CD4-positive, alpha-beta T cell treated with Interleukin-10 for 1 hour (primary cell): ENCODE measurements around the gene KMT5B.

Experiments used
- DNase-seq: peaks from one replicate; pipeline ENCODE4 v3.0.0-alpha.2; 2020

KMT5B gene

DNA sequence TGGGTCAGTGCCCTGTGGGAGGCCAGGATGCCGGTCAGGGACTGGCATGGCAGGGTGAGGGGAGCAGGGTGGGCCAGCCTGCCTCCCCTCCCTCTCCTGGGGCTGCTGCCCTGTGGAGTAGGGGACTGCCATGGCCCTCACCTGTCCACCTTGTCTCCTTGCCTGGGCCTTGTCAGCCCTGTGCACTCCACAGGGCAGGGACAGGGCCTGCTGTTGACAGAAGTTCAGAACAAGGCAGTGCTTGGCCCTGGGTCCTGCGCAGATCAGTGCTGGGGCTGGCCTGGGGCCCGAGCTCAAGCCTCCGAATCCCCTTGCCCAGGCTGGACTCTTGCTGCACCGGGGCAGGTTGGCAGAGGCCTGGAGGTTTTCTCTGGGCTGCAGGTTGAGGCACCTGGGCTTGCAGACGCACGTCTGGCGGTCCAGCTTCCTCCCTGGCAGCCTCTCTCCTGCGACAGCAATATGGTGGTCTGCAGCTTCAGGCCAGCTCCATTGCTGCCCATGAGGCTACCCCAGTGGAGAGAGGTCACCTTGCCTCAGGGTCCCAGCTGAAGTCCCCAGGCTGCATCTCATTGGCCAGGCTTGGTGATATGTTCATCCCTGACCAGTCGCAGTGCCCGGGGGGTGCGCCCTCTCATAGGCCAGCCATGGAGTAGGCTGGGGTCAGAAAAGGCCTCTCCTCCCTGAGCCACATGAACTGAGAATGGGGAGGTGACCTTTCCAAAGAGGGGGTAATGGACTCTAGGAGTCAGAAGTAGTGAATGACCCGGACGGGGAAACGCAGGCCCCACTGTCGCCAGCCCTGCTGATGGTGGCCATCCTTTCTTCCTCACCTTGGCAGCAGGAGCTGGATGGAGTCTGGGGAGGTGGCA, 70.4 kb downstream of the KMT5B start:
- no peak for DNase-seq

DNA sequence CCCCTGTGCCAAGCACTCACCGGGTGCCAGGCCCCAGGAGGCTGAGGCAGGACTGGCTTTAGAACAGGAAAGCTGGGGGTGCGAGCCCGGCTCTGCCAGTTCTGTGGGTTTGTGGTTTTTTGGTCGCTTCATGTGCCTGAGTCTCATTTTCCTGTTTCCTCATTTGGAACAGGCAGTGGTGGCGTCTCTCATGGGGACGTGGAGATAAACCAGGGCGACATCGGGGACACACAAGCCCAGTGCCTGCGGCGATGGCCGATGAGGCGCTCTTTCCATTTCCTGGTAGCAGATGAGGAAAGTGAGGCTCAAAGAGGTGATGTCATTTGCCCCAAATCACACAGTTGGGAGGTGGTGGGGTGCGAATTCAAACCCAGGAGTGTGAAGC, 71.1 kb downstream of the KMT5B start:
- peak; percentile 18 for DNase-seq

DNA sequence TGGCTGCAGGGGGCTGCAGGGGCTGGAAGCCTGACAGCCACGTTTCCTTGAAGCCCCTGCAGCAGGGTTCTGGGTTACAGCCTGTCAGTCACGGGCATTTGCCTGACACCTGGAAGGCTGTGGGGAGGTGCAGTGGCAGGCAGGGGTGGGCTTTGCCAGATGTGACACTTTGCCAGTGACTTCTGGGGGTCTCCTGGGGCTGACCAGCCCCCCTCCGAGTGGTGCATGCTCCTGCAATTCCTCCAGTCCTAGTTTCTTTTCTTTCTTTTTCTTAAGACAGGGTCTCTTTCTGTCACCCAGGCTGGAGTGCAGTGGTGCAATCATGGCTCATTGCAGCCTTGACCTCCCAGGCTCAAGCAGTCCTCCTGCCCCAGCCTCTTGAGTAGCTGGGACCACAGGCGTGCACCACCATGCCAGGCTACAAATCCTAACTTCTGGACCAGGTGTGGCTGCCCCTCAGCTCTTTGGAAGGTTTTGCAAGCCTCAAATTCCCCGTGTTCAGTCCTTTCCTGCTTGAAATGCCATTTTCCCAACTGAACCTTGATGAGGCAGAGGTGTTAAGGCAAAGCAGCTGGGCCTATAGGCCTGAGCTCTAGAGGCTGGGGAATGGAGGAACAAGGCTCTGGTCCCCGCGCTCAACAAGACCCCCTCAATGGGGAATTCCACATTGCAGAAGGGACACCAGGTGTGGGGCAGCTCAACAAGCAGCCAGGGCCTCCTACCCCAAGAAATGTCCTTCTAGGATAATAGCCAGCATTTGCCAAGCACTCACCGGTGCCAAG, 71.7 kb downstream of the KMT5B start:
- no peak for DNase-seq

DNA sequence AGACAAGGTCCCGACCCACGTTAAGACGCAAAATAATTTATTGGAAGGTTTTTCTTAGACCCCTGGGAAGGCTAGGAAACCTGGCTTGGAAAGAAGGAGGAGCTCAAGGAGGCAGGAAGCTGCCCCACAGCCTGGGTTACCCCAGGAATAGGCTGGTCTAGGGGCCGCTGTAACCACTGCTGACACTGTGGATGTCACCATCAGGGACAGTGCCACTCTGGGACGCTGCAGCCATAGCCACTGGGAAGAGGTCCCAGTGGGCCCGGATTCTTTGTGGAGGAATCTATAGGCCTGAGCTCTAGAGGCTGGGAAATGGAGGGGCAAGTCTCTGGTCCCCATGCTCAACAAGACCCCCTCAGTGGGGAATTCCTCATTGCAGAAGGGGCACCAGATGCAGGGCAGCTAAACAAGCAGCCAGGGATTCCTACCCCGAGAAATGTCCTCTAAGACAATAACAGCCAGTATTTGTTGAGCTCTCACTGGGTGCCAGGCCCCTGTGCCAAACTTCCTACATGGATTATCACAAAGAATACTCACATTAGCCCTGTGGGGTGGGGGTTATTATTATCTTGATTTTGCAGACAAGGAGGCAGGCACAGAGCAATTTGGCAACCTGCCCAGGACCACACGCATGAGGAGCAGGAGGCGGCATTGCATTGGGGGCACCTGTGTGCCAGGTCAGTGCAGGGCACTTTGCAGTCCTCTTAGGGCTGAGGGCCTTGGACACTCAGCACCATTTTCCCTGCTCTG, 72.4 kb downstream of the KMT5B start:
- no peak for DNase-seq

DNA sequence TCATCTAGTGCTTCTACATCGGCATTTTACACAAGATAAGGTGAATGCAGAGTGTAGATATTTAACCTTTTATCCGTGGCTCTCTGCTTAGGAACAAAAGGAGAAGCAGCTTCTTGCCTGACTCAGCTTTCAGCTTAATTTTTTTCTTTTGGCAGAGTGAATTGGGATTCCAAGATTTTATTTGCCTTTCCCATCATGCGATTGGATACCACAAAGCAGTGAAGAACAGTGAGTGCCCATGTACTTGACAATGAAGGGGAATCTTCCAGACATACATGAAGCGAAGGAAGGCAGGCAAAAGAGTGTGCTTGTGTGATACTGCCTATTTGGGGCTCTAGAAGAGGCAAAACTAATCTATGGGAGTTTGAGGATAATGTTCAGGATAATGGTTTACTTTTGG, 74.9 kb downstream of the KMT5B start:
- DNase-seq = no peak

DNA sequence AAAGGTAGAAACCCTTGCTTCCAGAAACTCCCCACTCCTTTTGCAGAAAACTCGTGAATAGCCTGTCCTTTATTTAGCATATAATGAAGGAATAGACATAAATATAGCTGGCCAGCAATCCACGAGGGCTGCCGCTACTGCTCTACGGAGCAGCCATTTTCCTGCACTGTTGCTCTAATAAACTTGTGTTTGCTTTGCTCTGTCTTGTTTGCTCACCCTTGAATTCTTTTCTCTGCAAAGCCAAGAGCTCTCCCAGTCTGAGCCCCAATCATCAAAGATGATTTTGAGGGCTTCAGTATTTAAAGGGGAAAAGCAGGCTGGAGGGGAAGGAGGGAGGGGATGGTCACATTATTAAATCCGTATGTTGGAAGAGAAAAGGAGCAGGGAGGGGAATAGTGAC, 75.3 kb downstream of the KMT5B start:
- no peak for DNase-seq

DNA sequence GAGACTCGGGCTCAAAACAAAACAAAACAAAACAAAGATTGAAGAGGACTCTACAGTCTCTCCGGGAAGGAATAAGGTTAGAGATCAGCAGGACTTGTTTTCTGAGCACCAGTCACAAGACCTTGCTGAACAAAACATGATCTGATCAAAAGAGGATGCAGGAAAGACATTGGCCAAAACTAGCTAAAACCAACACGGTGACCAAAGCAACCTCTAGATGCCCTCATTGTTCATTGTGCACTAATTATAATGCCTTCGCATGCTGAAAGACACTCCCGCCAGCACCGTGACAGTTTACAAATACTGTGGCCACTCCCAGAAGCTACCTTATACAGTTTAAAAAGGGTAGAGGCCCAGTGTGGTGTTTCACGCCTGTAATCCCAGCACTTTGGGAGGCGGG, 76.2 kb downstream of the KMT5B start:
- no peak for DNase-seq

DNA sequence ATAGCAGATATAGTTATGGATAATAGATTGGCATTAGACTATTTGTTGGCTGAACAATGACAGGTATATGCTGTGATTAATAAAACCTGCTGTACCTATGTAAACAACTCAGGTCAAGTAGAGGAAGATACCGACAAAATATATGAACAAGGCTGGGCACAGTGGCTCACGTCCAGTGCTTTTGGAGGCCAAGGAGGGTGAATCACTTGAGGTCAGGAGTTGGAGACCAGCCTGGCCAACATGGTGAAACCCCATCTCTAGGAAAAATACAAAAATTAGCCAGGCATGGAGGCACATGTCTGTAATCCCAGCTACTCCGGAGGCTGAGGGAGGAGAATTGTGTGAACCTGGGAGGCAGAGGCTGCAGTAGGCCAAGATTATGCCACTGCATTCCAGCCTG, 77.9 kb downstream of the KMT5B start:
- no peak for DNase-seq

DNA sequence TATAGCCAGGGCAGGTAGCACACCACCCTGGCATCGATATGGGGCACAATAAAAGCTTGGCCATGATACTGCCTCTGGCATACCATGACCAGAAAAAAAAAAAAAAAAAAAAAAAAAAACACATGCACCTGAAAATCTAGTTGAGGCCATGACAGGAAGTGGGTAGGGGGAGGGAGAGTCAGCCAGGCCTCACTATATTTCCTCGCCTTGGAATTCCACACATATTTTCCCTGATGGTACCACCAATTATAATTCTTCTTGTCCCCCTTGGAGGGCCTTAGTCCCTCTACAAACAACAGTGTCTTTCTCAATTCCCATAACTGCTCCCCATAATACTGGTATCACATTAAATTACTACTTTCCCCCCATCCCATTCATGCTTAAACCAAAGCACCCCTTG, 79.3 kb downstream of the KMT5B start:
- no peak for DNase-seq

DNA sequence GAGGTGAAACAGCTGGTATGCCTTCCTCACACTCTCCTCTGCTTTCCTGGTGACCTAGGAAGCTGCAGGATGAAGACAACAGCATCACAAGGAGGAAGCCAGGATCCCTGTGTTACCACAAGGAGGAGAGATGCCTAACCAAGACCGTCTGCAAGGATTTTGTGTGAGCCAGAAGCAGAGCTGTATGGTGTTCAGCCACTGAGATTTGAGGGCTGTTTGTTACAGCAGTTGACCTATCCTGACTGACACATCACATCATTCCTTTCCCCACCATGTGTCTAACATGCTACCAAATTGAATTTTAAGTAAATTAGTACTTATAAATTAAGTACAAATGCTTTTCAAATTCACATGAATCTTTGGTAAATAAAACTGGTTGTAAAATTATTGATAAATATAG, 83.0 kb downstream of the KMT5B start:
- no peak for DNase-seq

DNA sequence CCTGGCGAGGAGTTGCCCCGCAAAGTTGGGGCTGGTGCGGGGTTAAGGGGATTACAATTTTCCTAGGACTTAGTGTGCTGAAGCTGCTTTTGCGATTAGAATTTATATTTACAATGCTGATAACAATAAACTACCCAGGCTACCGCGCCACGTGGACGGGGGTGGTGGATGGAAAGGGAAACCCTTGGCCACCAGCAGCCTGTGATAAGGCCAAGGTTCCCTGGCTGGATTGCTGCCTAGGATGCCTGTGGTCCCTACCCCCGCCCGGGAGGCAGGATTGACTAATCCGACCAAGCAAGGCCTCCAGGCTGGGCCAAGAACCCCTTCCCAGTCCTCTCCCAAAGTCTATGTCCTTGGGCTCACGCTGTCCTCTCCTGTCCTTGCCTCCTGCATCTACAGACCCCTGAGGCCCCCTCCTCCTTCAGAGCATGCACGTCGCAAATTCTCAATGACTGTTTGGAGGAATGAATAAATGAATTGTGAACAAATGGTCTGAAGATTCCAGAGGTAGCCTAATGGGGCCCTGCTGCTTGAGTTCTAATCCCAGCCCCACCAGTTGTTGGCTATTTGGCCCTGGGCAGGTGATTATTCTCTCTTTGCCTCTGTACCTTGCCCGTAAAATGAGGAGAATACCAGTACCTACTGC, 84.3 kb downstream of the KMT5B start:
- DNase-seq = no peak

DNA sequence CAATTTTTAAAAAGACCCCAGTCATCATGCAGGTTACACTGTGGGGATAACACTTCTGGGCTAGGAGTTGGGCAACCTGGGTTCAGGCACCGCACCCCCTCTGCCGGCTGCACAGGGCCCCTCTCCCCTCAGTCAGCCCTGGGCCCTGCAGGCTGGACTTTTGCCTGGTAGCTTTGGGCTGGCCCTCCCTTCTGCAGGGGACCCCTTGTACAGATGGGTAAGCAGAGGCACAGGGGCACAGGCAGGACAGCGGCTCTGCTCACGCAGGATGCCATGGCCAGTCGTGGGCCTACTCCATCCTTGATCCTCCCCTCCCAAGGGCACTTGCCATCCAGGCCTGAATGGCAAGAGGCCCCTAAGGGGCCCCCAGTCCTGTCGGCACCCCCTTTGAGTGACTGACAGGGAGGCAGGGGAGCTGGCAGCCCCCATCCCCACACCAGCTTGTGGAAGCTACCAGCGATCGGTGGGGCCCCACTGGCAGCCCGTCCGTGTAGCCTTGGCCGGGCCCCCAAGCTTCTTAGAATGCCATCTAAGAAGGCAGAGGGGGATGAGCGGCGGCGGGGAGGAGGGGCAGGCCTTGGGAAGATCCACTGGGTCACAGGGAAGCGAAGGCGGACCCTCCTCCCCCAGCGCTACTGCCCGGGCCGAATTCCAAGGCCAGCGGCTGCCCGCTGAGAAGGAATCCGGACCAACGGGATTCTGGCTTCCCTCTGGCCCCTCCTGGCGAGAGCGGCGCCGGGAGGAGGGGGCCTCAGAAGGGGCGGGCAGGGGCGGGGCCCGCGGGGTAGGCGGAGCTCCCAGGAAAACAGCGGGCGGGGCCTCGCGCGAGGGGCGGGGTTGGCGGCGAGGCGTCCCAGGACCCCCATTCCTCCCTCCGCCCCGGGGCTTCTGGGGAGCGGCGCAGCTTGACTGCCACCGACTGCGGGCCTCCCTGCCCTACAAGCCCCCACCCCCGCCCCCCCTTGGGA, 85.1 kb downstream of the KMT5B start:
- no peak for DNase-seq

DNA sequence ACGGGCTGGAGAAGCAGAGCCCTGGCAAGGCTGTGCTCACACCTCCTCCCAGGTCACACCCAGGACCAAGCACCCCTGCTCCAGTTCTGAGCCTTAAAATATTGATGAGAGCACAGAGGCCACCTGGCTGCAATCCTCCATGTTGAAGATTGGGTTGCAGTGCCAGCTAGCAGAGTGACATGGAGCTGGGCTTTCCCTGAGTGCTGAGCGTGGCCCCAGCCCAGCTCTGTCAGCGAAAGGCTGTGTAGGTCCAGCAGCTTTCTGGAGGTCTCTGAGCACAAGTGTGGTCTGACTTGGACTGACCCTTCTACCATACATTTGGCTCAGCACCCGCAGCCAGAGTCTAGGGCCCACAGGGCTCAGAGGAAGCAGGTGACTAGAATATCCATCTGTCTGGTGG, 87.9 kb downstream of the KMT5B start:
- no peak for DNase-seq

DNA sequence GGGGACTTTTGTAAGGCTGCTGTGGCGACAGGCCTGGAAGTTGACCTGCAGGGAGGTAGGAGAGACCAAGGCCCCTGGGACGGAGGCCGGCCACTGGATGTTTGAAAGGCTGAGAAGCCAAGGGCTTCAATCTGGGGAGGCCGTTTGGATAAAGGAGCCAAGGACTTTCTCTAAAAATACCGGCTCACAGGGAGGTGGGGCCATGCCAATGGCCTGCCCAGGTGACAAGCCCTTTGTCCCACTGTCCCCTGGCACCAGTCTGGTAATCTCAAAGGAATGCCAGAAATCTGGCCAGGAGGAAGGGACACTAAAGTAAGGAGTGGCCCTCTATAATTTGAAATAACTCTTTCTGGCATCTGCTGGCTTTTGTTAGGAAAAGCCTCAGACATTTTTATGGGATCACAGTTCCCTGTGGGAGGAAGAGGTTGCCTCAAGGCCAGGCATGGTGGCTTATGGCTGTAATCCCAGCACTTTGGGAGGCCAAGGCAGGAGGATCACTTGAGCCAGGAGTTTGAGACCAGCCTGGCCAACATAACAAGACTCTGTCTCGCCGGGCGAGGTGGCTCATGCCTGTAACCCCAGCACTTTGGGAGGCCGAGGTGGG, 90.1 kb downstream of the KMT5B start:
- DNase-seq = no peak

DNA sequence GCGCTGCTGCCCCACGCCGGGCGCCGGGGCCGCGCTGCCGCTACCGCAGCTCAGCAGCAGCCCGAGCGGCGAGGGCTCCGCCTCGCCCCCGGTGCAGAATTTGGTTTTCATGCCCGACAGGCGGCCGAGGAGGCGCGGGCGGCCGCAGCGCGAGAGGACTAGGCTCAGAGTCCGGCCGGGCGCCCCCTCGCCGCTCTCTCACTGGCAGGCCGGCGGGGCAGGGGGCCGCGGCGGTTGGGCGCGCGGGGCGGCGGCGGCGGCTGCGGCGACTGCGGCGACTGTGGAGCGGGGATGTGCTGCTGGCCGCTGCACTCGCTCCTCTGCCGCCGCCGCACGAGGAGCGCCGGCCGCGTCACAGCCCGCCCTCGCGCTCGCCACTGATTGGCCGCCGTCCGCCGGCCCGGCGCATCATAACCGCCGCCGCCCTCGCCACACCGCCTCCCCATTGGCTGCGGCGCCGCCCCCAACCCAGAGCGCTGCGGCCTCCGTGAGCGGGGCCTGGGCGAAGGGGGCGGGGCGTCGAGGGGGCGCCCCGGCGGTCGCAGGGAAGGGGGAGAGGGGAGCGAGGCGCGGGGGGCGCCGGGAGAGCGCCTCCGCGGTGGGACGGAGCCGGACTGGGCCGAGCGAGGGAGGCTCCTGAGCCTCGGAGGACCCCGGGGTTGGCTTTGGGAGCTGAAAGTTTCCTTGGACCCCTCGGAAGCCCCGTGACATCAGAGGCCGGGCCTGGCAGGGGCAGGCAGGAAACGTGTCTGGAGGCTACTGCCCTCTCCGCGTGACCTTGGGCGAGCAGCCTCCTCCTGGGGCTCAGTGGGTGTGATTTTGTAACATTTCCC, 91.8 kb downstream of the KMT5B start, which contains the start of gene CHKA:
TSS of gene CHKA (minus strand) at position 322 of the 833 bp plus-strand sequence. CDS start at position 111, 211 bp downstream.
- peak; percentile 87 for DNase-seq

DNA sequence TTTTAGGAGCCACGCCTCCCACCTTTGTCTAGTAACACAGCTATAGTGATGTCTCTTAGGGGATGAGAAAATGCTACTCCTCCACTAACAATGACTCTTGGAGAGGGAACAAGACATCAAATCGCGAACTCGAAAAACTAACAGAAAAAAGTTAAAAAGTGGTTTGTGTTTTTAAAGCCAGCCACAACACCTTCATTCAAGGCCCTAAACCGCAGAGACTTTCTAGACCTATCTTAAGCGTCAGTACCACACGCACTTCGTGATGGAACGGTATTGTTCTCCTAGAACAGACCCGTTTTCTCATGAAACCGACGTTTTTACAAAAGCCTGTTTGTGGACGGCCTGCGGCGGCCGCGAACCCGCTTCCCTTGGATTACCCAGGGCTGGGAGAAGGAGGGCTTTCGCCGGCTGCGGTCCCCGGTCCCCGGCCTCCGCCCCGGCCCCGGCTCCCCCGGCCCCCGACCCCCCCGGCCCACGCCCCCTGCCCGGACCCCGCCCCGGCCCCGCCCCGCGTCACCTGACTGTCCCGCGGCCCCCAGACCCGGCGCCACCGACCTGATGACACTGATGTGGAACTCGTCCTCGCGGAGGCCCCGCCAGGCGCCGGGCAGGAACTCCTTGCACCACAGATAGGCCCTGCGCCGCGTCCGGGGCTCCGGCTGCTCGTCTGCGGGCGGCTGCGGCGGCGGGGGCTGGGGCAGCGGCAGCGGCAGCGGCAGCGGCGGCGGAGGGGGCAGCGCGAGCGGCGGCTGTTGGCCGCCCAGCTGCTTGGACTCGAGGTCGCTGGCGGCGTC, 92.6 kb downstream of the KMT5B start:
- peak; percentile 41 for DNase-seq

DNA sequence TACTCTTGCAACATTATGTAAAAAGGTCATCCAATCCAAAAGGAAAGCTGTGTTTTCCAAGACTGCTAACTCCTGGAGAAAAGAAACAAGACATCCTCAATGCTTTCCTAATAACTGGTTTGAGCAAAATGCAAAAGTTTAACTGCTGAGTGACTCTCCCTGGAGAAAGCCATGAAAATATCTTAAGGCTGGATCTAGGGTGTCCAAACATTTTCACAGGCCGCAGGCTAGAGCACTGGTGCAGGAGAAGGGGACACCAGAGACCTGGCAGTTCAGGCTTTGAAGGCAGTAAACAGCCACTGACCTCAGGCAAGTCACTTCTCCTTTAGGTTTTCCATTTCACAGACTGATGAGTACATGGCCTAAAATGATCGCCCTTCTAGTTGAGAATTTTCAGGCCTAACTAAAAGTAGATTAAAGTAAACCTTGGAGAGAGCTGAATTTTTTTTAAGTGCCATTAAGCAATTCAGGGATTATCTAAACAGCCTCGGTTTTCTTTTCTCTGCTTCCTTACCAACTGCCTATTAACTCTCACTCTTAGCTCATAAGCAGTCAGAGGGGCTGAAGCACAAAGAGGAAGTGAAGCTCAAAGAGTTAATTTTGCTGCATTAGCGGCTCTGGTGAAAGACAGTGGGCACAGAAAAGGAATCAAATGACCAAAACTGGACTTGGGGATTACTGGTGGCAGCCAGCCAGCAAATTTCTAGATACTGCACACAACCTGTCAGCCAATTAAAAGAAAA, 94.2 kb downstream of the KMT5B start:
- DNase-seq = no peak

DNA sequence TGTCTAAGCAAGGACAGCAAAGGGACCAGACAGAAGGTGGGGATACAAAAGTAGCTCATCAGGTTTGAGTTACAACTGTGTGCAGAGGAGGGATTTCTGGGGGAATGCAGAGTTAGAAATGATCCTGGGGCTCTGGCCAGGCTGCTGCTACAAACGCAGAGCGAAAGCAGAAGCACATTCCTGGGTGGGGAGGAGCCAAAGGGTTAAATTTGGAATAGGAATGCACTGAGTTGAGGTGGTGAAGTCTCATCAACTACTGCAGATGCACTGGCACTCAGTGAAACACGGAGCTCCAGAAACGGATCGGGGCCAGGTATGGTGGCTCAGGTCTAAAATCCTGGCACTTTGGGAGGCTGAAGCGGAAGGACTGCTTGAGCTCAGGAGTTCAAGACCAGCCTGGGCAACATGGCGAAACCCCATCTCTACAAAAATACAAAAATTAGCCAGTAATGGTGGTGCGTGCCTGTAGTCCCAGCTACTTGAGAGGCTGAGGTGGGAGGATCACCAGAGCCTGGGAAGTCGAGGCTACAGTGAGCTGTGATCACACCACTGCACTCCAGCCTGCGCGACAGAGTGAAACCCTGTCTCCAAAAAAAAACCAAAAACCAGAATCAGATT, 95.1 kb downstream of the KMT5B start:
- DNase-seq = no peak
